ENCODE measurements around the gene PRKAG2.

- no peak for TF ChIP-seq GATA2 (IDR thresholded peaks at IDR 0.05; ENCODE audit: low read depth, low read length)
- no peak for TF ChIP-seq GATA3 (IDR thresholded peaks at IDR 0.05; ENCODE audit: low read depth, low read length)
Observed at GRCh38 chr7:151680810-151681209, 196.1 kb downstream of the PRKAG2 start.

Measured in SH-SY5Y (cell line).